Measurements from ENCODE around the gene PPP1R12B. TPM values are rescaled to one million over a fixed set of nuclear protein-coding genes. Genes with fewer than 3 reads are reported as not detected.
"Not testable (repeated sequence)": the region's sequence is repeated elsewhere in the genome, so short reads cannot be mapped to it uniquely, and the experiment has no call there.

The PPP1R12B gene
- total RNA-seq, 1 experiment from 2014 or later, result 33.3 TPM

DNA sequence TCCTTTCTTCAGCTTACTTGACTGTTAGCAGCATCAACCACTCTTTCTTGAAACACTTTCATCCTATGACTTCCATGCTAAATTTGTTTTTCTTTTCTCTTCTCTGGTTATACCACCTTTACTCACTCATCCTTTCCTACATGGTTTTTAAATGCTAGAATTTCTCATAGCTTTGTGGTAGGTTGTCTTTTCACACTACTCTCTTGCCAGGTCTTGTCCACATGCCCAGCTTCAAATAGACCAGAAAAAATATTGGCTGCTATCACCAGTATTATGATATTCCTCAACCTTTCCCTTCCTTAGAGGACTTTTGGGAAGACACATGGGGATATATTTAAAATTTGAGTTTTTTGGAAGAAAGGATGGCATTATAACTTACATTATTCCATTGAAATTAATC is 48.8 kb downstream of the PPP1R12B start:
- no peaks in the 10 kb centered on the region for H3K4me1 ChIP-seq (replicated peaks; ENCODE audit: insufficient read depth)
- H2AFZ ChIP-seq, result no peak overlapping the region
- peaks cover 18% of the 10 kb centered on the region for H3K79me2 ChIP-seq (ENCODE audit: low read depth)
- no peak for DNase-seq
- CTCF ChIA-PET, result no interaction called here
- H3K27ac ChIP-seq, result no peak overlapping the region
- H4K20me1 ChIP-seq (ENCODE audit: insufficient read depth), result no peaks in the 10 kb centered on the region
- POLR2A ChIA-PET (ENCODE audit: unreplicated experiment), result no interaction called here
- H3K27me3 ChIP-seq (ENCODE audit: insufficient read depth, low read depth), result no peaks in the 10 kb centered on the region
- TF ChIP-seq, protein P1, sequence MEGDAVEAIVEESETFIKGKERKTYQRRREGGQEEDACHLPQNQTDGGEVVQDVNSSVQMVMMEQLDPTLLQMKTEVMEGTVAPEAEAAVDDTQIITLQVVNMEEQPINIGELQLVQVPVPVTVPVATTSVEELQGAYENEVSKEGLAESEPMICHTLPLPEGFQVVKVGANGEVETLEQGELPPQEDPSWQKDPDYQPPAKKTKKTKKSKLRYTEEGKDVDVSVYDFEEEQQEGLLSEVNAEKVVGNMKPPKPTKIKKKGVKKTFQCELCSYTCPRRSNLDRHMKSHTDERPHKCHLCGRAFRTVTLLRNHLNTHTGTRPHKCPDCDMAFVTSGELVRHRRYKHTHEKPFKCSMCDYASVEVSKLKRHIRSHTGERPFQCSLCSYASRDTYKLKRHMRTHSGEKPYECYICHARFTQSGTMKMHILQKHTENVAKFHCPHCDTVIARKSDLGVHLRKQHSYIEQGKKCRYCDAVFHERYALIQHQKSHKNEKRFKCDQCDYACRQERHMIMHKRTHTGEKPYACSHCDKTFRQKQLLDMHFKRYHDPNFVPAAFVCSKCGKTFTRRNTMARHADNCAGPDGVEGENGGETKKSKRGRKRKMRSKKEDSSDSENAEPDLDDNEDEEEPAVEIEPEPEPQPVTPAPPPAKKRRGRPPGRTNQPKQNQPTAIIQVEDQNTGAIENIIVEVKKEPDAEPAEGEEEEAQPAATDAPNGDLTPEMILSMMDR (conservative IDR thresholded peaks at IDR 0.05), result no peak
- no peak for TF ChIP-seq EZH2 (IDR thresholded peaks at IDR 0.05; ENCODE audit: low read depth)
- intact Hi-C loops (cut with micrococcal nuclease; ENCODE audit: unreplicated experiment), result no loop called here
- H3K36me3 ChIP-seq (ENCODE audit: low read depth), result no peaks in the 10 kb centered on the region
- no TSS peak for BruUV-seq (replicated peaks)
- H3K4me2 ChIP-seq, result no peak overlapping the region
- no peak overlapping the region for H3K4me3 ChIP-seq
- H3F3A ChIP-seq (ENCODE audit: insufficient read depth, low read depth), result no peaks in the 10 kb centered on the region
- no peaks in the 10 kb centered on the region for H3K9me3 ChIP-seq (ENCODE audit: insufficient read depth, low read depth)
- no peaks in the 10 kb centered on the region for H3K9me2 ChIP-seq (ENCODE audit: insufficient read depth)

DNA sequence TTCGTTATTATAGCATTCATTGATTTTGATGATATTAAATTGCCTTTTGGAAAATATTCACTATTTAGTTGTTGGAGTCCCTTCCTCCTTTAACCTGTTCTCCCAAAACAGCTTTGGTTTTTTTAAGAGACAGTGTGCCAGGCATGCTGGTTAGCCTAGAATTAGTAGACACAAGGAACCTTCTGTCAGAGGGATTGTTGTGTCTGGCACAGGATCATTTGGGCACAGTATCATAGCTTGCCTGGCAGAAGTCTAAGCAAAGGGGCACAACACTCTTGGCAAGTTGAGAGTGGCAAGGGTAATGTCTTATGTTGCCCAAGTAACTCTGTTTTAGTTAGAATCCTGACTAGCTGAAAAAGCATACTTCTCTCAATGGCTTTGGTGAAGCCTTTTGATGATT is 49.9 kb downstream of the PPP1R12B start:
- H2AFZ ChIP-seq; DNase-seq; H4K20me1 ChIP-seq (ENCODE audit: insufficient read depth); CTCF ChIA-PET; H3K9me3 ChIP-seq (ENCODE audit: insufficient read depth, low read depth); H3K36me3 ChIP-seq (ENCODE audit: low read depth); H3K4me1 ChIP-seq (replicated peaks; ENCODE audit: insufficient read depth); H3K4me3 ChIP-seq; H3K27me3 ChIP-seq (ENCODE audit: insufficient read depth, low read depth); BruUV-seq (replicated peaks); H3F3A ChIP-seq (ENCODE audit: insufficient read depth, low read depth); H3K4me2 ChIP-seq; intact Hi-C loops (cut with micrococcal nuclease; ENCODE audit: unreplicated experiment); H3K27ac ChIP-seq; H3K9me2 ChIP-seq (ENCODE audit: insufficient read depth): not testable (repeated sequence)
- peaks cover 25% of the 10 kb centered on the region for H3K79me2 ChIP-seq (ENCODE audit: low read depth)
- POLR2A ChIA-PET (ENCODE audit: unreplicated experiment), result interaction anchor here (0.7 kb wide), 1 partner anchor 1063 kb away, joined by 3 read pairs; no protein-coding TSS in a partner anchor

DNA sequence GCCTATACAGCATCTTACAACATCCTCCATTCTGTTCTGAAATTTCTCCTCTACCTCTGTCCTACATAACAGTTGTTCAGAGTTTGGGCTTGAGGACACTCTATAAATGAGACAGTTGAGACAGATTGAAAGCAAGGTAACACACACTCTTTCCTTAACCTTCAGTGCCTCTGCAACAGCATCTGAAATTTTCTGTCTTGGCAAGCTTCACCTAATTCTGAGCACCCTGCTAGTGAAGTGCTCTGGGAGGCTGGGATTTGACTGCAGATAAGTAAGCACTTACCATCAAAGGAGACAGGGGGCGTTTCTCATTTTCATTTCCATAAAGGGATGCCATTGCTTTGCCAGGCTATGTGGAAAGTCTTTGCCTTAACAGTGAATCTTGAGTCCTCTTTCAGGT is 53.3 kb downstream of the PPP1R12B start:
- not testable (repeated sequence) for DNase-seq

DNA sequence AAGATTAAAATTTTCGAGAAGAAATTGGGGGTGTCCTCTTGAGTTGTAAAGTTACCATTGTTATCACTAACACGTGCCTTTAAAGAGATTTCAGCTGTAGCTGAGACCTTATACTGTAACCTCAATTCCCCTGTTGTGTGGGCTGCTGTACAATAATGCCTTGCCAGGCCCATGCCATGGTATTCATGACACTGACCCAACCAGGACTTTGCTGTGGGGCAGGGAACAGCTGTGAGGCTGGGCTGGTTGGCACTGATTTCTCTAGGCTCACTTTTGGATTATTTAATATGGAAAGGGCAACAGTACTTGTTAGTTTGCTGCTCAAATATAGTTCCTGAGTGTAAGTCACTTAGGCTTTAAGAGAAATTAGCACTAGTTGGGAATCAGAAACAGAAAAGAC is 54.9 kb downstream of the PPP1R12B start:
- intact Hi-C loops (cut with micrococcal nuclease; ENCODE audit: unreplicated experiment); BruUV-seq (replicated peaks): not testable (repeated sequence)

More for the DNA sequence above, 53.3 kb downstream of the PPP1R12B start:
- POLR2A ChIA-PET (ENCODE audit: unreplicated experiment); H3K9me2 ChIP-seq (ENCODE audit: insufficient read depth); H3F3A ChIP-seq (ENCODE audit: insufficient read depth, low read depth); H3K36me3 ChIP-seq (ENCODE audit: low read depth); H3K9me3 ChIP-seq (ENCODE audit: insufficient read depth, low read depth); BruUV-seq (replicated peaks); H4K20me1 ChIP-seq (ENCODE audit: insufficient read depth); CTCF ChIA-PET; intact Hi-C loops (cut with micrococcal nuclease; ENCODE audit: unreplicated experiment); H2AFZ ChIP-seq; H3K27ac ChIP-seq; H3K4me3 ChIP-seq; H3K27me3 ChIP-seq (ENCODE audit: insufficient read depth, low read depth); H3K4me1 ChIP-seq (replicated peaks; ENCODE audit: insufficient read depth); H3K4me2 ChIP-seq: not testable (repeated sequence)
- H3K79me2 ChIP-seq (ENCODE audit: low read depth), result peaks cover 44% of the 10 kb centered on the region

More for the DNA sequence above, 54.9 kb downstream of the PPP1R12B start:
- H3K27me3 ChIP-seq (ENCODE audit: insufficient read depth, low read depth); H3K9me2 ChIP-seq (ENCODE audit: insufficient read depth); CTCF ChIA-PET; DNase-seq; H3K36me3 ChIP-seq (ENCODE audit: low read depth); H3F3A ChIP-seq (ENCODE audit: insufficient read depth, low read depth); H3K9me3 ChIP-seq (ENCODE audit: insufficient read depth, low read depth); H3K27ac ChIP-seq; H3K4me2 ChIP-seq; POLR2A ChIA-PET (ENCODE audit: unreplicated experiment); H3K4me3 ChIP-seq; H2AFZ ChIP-seq; H4K20me1 ChIP-seq (ENCODE audit: insufficient read depth): not testable (repeated sequence)
- H3K4me1 ChIP-seq (replicated peaks; ENCODE audit: insufficient read depth), result peaks cover 19% of the 10 kb centered on the region; the same call in 1 of the 2 replicates
- H3K79me2 ChIP-seq (ENCODE audit: low read depth), result peaks cover 50% of the 10 kb centered on the region
